T-helper 1 cell (primary cell): ENCODE measurements around the gene MRPS17.
"Not testable (repeated sequence)": the region's sequence is repeated elsewhere in the genome, so short reads cannot be mapped to it uniquely, and the experiment has no call there.

ENCODE experiments used
- DNase-seq, 5 donors: peaks; one replicate each; pipeline ENCODE4 v3.0.0-alpha.2; 2012 to 2020
- total RNA-seq, 4 donors: gene quantifications; one replicate each; lab custom pipeline; 2026; lab: John Stamatoyannopoulos, UW

The MRPS17 gene
- total RNA-seq, result 0.80 to 5.2 (median 2.0) reads per million in 4 donors

GRCh38 chr7:55951637-55952351, at the start of gene MRPS17:
MRPS17 (plus strand) TSS chr7:55951877; CDS start chr7:55953196, 1,319 bp downstream.
- peak; percentile 82 to 91 (median 89) for DNase-seq

- no peak for DNase-seq
Measured at GRCh38 chr7:55903985-55904759, 47.5 kb upstream of the MRPS17 start.

GRCh38 chr7:55912748-55913158, 38.9 kb upstream of the MRPS17 start:
- DNase-seq, result no peak

GRCh38 chr7:55917771-55918170, 33.9 kb upstream of the MRPS17 start:
- DNase-seq, result no peak

GRCh38 chr7:55928006-55928767, 23.5 kb upstream of the MRPS17 start:
- no peak for DNase-seq

GRCh38 chr7:55931421-55932151, 20.1 kb upstream of the MRPS17 start:
- DNase-seq, result no peak

- no peak for DNase-seq
Measured at GRCh38 chr7:55939514-55940123, 12.1 kb upstream of the MRPS17 start.

GRCh38 chr7:55946545-55946944, 5.1 kb upstream of the MRPS17 start:
- DNase-seq, result no peak

GRCh38 chr7:55952352-55952671, 635 bp downstream of the MRPS17 start:
- DNase-seq, result not testable (repeated sequence)

GRCh38 chr7:55953707-55954475, 2.2 kb downstream of the MRPS17 start:
- no peak for DNase-seq

GRCh38 chr7:55957190-55957589, 5.5 kb downstream of the MRPS17 start:
- no peak for DNase-seq

GRCh38 chr7:55962014-55962413, 10.3 kb downstream of the MRPS17 start:
- DNase-seq, result no peak

GRCh38 chr7:55963584-55964168, 12.0 kb downstream of the MRPS17 start:
- no peak for DNase-seq

- DNase-seq, result peak; percentile 28 to 74 (median 43)
Measured at GRCh38 chr7:55964261-55965099, 12.8 kb downstream of the MRPS17 start, which contains the start of gene NIPSNAP2. NIPSNAP2 (plus strand) TSS chr7:55964585; CDS start chr7:55964610, 25 bp downstream.

GRCh38 chr7:55965100-55965470, 13.4 kb downstream of the MRPS17 start:
- peak in 1 of 5 donors; percentile 33 for DNase-seq

GRCh38 chr7:55965805-55966421, 14.2 kb downstream of the MRPS17 start:
- DNase-seq, result no peak

GRCh38 chr7:55966851-55967250, 15.2 kb downstream of the MRPS17 start:
- DNase-seq, result no peak

- no peak for DNase-seq
Measured at GRCh38 chr7:55969391-55969790, 17.7 kb downstream of the MRPS17 start.

GRCh38 chr7:55970561-55970960, 18.9 kb downstream of the MRPS17 start:
- DNase-seq, result no peak
